GM12874 (cell line): ENCODE data around the gene ZNF619.

Experiments
- CTCF ChIP-seq: IDR thresholded peaks from 2 replicates; pipeline ENCODE4 v1.5.1; 2011; ENCODE audit warnings: low read depth, mild to moderate bottlenecking, control low read depth, low read length, moderate library complexity; ENCODE audit not compliant: insufficient read depth

The ZNF619 gene

DNA sequence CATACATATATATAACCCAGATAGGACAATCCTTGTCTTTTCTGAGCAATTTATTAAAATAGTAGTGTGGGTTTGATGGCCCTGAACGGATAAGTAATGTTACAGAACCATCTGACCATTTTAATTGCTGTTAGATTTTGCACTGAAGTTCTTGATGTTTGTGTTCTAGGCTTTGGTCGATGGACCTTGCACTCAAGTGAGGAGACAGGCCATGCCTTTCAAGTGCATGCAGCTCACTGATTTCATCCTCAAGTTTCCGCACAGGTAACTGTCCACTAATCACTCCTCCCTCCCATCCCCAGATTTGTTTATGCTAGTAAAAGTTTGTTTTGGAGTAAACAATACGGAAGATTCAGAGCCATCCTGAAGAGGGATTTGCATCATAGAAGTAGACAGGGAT lies 18.4 kb upstream of the ZNF619 start:
- no peak for TF ChIP-seq CTCF

- TF ChIP-seq CTCF, result no peak
These were observed 15.8 kb upstream of the ZNF619 start for GRCh38 chr3:40461161-40461560.

DNA sequence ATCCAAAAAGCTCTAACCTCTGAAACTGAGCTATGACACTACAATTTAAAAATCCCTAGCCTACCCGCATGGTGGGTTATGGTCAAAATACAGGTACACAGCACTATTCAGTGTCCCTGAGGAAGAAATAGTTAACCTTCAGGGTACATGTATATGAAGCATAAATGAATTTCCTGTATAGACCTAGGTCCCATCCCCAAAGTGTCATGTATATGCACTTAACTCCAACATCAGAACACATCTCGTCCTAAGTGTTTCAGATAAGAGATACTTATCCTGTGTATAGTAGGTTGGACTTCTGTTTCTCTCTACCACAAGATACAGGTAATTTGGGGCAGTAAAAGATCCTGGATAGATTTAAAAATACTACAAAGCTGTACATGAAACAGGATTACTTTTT lies 13.3 kb upstream of the ZNF619 start:
- no peak for TF ChIP-seq CTCF

- no peak for TF ChIP-seq CTCF
These were observed 12.4 kb upstream of the ZNF619 start for GRCh38 chr3:40464339-40465110.

DNA sequence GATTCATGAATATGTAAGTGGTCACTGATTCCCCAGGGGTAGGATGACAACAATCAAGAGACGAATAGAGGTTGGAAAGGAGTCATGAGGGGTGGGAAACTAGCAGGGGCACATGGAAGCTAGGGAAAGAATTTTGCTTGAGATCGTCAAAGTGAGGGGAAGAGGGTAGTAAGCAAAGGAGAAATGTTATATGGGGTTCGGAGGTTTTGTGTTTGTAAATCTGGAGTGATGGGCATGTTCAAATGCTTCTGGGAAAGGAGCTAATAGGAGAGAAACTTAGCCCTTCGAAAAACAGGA lies 11.9 kb upstream of the ZNF619 start:
- no peak for TF ChIP-seq CTCF

DNA sequence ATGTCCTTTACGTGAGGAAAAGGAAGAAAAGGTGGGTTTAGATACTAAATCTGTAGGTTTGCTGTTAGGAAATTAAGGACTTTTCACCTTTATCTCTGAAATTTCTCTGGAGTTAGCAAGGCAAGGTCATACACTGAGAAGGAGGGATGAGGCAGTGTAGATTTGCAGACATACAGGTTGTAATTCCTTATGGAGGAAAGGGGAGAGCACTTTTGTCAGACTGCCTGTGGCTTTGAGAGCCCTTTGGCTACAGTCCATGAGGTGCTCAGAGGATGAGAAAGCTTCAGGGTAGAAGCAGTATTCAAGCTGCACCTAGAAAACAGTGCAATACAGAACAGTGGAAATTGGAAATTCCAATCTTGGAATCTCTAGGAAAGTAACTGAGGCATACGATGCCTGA lies 11.5 kb upstream of the ZNF619 start:
- no peak for TF ChIP-seq CTCF

- TF ChIP-seq CTCF, result no peak
These were observed 8.9 kb upstream of the ZNF619 start for GRCh38 chr3:40468018-40468417.
